WTC11 (cell line): Measurements from ENCODE around the gene AFF2.

Experiments used
- ATF1 ChIP-seq: sonication (generic); formaldehyde crosslinking; IDR thresholded peaks from 2 replicates; pipeline ENCODE4 v1.8.1; 2023; ENCODE audit warnings: mild to moderate bottlenecking, moderate library complexity, missing genetic modification reagents
- CBFB ChIP-seq: sonication (generic); formaldehyde crosslinking; IDR thresholded peaks from 2 replicates; pipeline ENCODE4 v1.8.1; 2022; ENCODE audit warnings: mild to moderate bottlenecking, low read depth, missing genetic modification reagents
- CREB1 ChIP-seq: sonication (generic); formaldehyde crosslinking; IDR thresholded peaks from 2 replicates; pipeline ENCODE4 v1.8.0; 2023; ENCODE audit warnings: mild to moderate bottlenecking, missing genetic modification reagents
- CTCF ChIP-seq: fragments of 200-600 bp; IDR thresholded peaks from 2 replicates; pipeline ENCODE4 v1.8.0; 2022; ENCODE audit warnings: antibody characterized with exemption
- EMX1 ChIP-seq: fragments of 250-450 bp; sonication (Bioruptor Pico); IDR thresholded peaks from 2 replicates; pipeline ENCODE4 v1.8.0; 2021; ENCODE audit warnings: mild to moderate bottlenecking
- FOXJ3 ChIP-seq: sonication (generic); formaldehyde crosslinking; IDR thresholded peaks from 2 replicates; pipeline ENCODE4 v1.9.0; 2021; ENCODE audit warnings: missing genetic modification reagents, mild to moderate bottlenecking, borderline replicate concordance
- JAZF1 ChIP-seq: fragments of 250-450 bp; sonication (Bioruptor Pico); IDR thresholded peaks from 2 replicates; pipeline ENCODE4 v1.9.0; 2021; ENCODE audit warnings: moderate library complexity, mild to moderate bottlenecking, inconsistent platforms
- JUN ChIP-seq: sonication (generic); formaldehyde crosslinking; IDR thresholded peaks from 2 replicates; pipeline ENCODE4 v1.8.0; 2023; ENCODE audit warnings: mild to moderate bottlenecking, missing genetic modification reagents
- NR1H2 ChIP-seq: sonication (generic); formaldehyde crosslinking; IDR thresholded peaks from 2 replicates; pipeline ENCODE4 v1.9.0; 2021; ENCODE audit warnings: mild to moderate bottlenecking, moderate library complexity, missing genetic modification reagents
- SMAD4 ChIP-seq: sonication (generic); formaldehyde crosslinking; IDR thresholded peaks from 2 replicates; pipeline ENCODE4 v1.8.0; 2022; ENCODE audit warnings: mild to moderate bottlenecking, missing genetic modification reagents
- SP1 ChIP-seq: sonication (generic); formaldehyde crosslinking; conservative IDR thresholded peaks from 2 replicates; pipeline ENCODE4 v1.8.1; 2022; ENCODE audit warnings: missing genetic modification reagents
- ZNF121 ChIP-seq: sonication (generic); formaldehyde crosslinking; IDR thresholded peaks from 2 replicates; pipeline ENCODE4 v1.8.0; 2023; ENCODE audit warnings: missing genetic modification reagents
- ZNF219 ChIP-seq: sonication (generic); formaldehyde crosslinking; IDR thresholded peaks from 2 replicates; pipeline ENCODE4 v1.8.0; 2023; ENCODE audit warnings: missing genetic modification reagents, mild to moderate bottlenecking, borderline replicate concordance

- TF ChIP-seq CTCF (no peak), NR1H2 (no peak), SP1 (no peak), ZNF219 (no peak), CREB1 (no peak), JAZF1 (CRISPR knock-in tag) (no peak), ZNF121 (CRISPR knock-in tag) (no peak), CBFB (no peak), ATF1 (CRISPR knock-in tag) (no peak), JUN (CRISPR knock-in tag) (no peak), FOXJ3 (no peak), SMAD4 (CRISPR knock-in tag) (no peak), EMX1 (no peak)
Measured at GRCh38 chrX:148562846-148563245, 62.4 kb downstream of the AFF2 start.
